Measurements from ENCODE around the gene CAMK2D.

DNA sequence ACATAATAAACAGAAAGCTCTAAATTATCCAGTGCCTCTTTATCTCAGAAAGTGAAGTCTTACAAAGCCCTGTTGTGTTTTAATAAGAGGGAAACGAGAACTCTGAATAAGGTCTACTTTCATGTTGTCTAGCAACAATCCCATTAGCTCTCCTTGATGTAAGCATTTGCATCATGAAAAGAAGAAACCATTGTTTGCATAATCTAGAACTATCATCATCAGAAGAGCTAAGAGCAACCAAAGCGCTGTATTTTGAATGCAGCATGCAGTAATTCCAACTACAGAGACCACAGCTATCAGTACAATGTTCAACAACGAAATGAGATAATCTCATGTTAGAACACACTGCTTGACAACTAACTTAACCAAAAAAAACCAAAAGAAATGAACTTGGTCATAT is 257.1 kb downstream of the CAMK2D start:
- TF ChIP-seq CTCF (conservative IDR thresholded peaks at IDR 0.05; ENCODE audit: low read depth in 2 of 2): no peak
- no peak for TF ChIP-seq POLR2AphosphoS5 (IDR thresholded peaks at IDR 0.05; ENCODE audit: low read depth)
- no peak for TF ChIP-seq EZH2phosphoT487 (IDR thresholded peaks at IDR 0.05; ENCODE audit: unreplicated experiment)
- TF ChIP-seq CREB1 (CRISPR knock-in tag; IDR thresholded peaks at IDR 0.05; ENCODE audit: low read depth): no peak
- no peak for TF ChIP-seq REST (IDR thresholded peaks at IDR 0.05; ENCODE audit: unreplicated experiment)
- TF ChIP-seq JUNB (IDR thresholded peaks at IDR 0.05; ENCODE audit: unreplicated experiment): no peak
- no peak for TF ChIP-seq EZH2 (IDR thresholded peaks at IDR 0.05; ENCODE audit: low read depth, unreplicated experiment)
- no peak for TF ChIP-seq ZNF114 (CRISPR knock-in tag; IDR thresholded peaks at IDR 0.05)
- TF ChIP-seq ETS1 (IDR thresholded peaks at IDR 0.05): no peak
